Endothelial cell of umbilical vein (primary cell): ENCODE data around the gene TCERG1L. TPM values are rescaled to one million over a fixed set of nuclear protein-coding genes. Genes with fewer than 3 reads are reported as not detected.

Experiments used
- BruUV-seq: library from RNA; stranded (reverse); fragments of 400-500 nt; replicated peaks from 2 replicates; lab custom pipeline; 2021; lab: Mats Ljungman, UMichigan
- CTCF ChIA-PET: fragments of 300-600, 350-600 bp; sonication (Branson Sonifier 250); formaldehyde crosslinking; loops from one replicate; lab custom pipeline; 2021; ENCODE audit warnings: antibody characterized with exemption, inconsistent platforms; lab: Charles Lee
- POLR2A ChIA-PET: fragments of 300-600, 350-600 bp; sonication (Branson Sonifier 250); formaldehyde crosslinking; loops from one replicate; lab custom pipeline; 2021; ENCODE audit warnings: antibody characterized with exemption, inconsistent platforms; lab: Charles Lee
- DNase-seq: peaks from one replicate; pipeline ENCODE4 v3.0.0-alpha.2; 2011; ENCODE audit warnings: low read depth, low spot score
- FAIRE-seq: peaks from 2 replicates; lab custom pipeline; 2011; peaks lifted over from hg19 to GRCh38; lab: Jason Lieb, UNC
- H2AFZ ChIP-seq: 2 replicates; pipeline ENCODE4 v1.6.0; 2012; ENCODE audit warnings: low read depth, low read length, control low read depth, inconsistent platforms
- H3K27ac ChIP-seq: 2 replicates; pipeline ENCODE4 v1.5.1; 2011; ENCODE audit warnings: low read depth, mild to moderate bottlenecking, control low read depth, low read length, moderate library complexity; ENCODE audit not compliant: insufficient read depth
- H3K27me3 ChIP-seq, 2 experiments: 2 replicates each; pipeline versions ENCODE4 v1.6.0 to v1.6.1; 2011; ENCODE audit warnings: low read length in 2 of 2, mixed read lengths in 1 of 2; ENCODE audit not compliant: control insufficient read depth in 2 of 2, insufficient read depth in 2 of 2
- H3K36me3 ChIP-seq, 2 experiments: 2 replicates in 1 of 2; 3 replicates in 1 of 2; pipeline ENCODE4 v1.5.1; 2011; ENCODE audit warnings: low read length in 2 of 2, mild to moderate bottlenecking in 1 of 2, moderate library complexity in 1 of 2; ENCODE audit not compliant: control insufficient read depth in 2 of 2, insufficient read depth in 2 of 2; ENCODE audit errors: extremely low read depth in 1 of 2
- H3K4me1 ChIP-seq: 3 replicates; pipeline ENCODE4 v1.5.1; 2011; ENCODE audit warnings: mild to moderate bottlenecking, low read length; ENCODE audit not compliant: control insufficient read depth, insufficient read depth; ENCODE audit errors: extremely low read depth
- H3K4me2 ChIP-seq: 2 replicates; pipeline ENCODE4 v1.6.1; 2011; ENCODE audit warnings: low read length, control low read depth, mixed read lengths; ENCODE audit not compliant: insufficient read depth
- H3K4me3 ChIP-seq, 3 experiments: fragments of 200-600 bp in 1 of 3; sonication (generic), shearing (Covaris generic) in 1 of 3; replicated peaks in 1 of 3; 2 replicates each; pipeline ENCODE4 v1.5.1; 2011 to 2016; ENCODE audit warnings: control low read depth in 3 of 3, low read length in 3 of 3, mild to moderate bottlenecking in 2 of 3, inconsistent platforms in 1 of 3, low read depth in 1 of 3, moderate library complexity in 1 of 3; ENCODE audit not compliant: insufficient read depth in 1 of 3
- H3K79me2 ChIP-seq: 2 replicates; pipeline ENCODE4 v1.6.0; 2012; ENCODE audit warnings: low read length, inconsistent platforms; ENCODE audit not compliant: control insufficient read depth, insufficient read depth
- H3K9ac ChIP-seq: replicated peaks from 2 replicates; pipeline ENCODE3; 2011; ENCODE audit warnings: low read length, control low read depth; ENCODE audit not compliant: insufficient read depth; ENCODE audit errors: extremely low read depth
- H3K9me1 ChIP-seq: replicated peaks from 3 replicates; pipeline ENCODE4 v1.6.0; 2011; ENCODE audit warnings: mild to moderate bottlenecking, low read length; ENCODE audit not compliant: control insufficient read depth, insufficient read depth; ENCODE audit errors: extremely low read depth
- H3K9me3 ChIP-seq: replicated peaks from 2 replicates; pipeline ENCODE4 v1.5.1; 2012; ENCODE audit warnings: low read length, inconsistent platforms; ENCODE audit not compliant: control insufficient read depth, insufficient read depth
- H4K20me1 ChIP-seq: replicated peaks from 2 replicates; pipeline ENCODE3; 2011; ENCODE audit warnings: mild to moderate bottlenecking, low read length; ENCODE audit not compliant: control insufficient read depth, insufficient read depth; ENCODE audit errors: extremely low read depth
- CTCF ChIP-seq, 2 donors: IDR thresholded peaks; 1 replicate in 1 of 2; 2 replicates in 1 of 2; pipeline ENCODE4 v1.5.1; 2011; ENCODE audit warnings: low read length in 2 of 2, mild to moderate bottlenecking in 2 of 2, moderate library complexity in 2 of 2, control low read depth in 1 of 2, inconsistent platforms in 1 of 2, low read depth in 1 of 2; ENCODE audit not compliant: insufficient read depth in 1 of 2; ENCODE audit errors: extremely low read depth in 1 of 2
- EZH2 ChIP-seq: IDR thresholded peaks from 2 replicates; pipeline ENCODE4 v1.6.1; 2012; ENCODE audit warnings: borderline replicate concordance, low read depth, mild to moderate bottlenecking, moderate library complexity, low read length, inconsistent platforms; ENCODE audit not compliant: severe bottlenecking
- FOS ChIP-seq: IDR thresholded peaks from 2 replicates; pipeline ENCODE4 v1.6.1; 2011; ENCODE audit warnings: mild to moderate bottlenecking, low read length, moderate library complexity, borderline replicate concordance; ENCODE audit not compliant: insufficient read depth
- GATA2 ChIP-seq: IDR thresholded peaks from 2 replicates; pipeline ENCODE4 v1.7.0; 2011; ENCODE audit warnings: low read depth, mild to moderate bottlenecking, moderate library complexity, mixed read lengths, low read length; ENCODE audit not compliant: insufficient read length, insufficient read depth
- JUN ChIP-seq: IDR thresholded peaks from 2 replicates; pipeline ENCODE4 v1.6.1; 2011; ENCODE audit warnings: borderline replicate concordance, low read depth; ENCODE audit not compliant: insufficient read length, insufficient read depth
- MAX ChIP-seq: IDR thresholded peaks from 2 replicates; pipeline ENCODE4 v1.6.1; 2011; ENCODE audit not compliant: insufficient read depth, insufficient read length
- MYC ChIP-seq: IDR thresholded peaks from one replicate; pipeline ENCODE4 v1.6.1; 2011; ENCODE audit warnings: mild to moderate bottlenecking, low read depth, low read length
- POLR2A ChIP-seq: IDR thresholded peaks from 2 replicates; pipeline ENCODE4 v1.6.1; 2012; ENCODE audit warnings: low read depth, mild to moderate bottlenecking, control low read depth, low read length
- POLR2AphosphoS5 ChIP-seq: IDR thresholded peaks from 2 replicates; pipeline ENCODE4 v1.6.1; 2012; ENCODE audit warnings: low read depth, mild to moderate bottlenecking, control low read depth, low read length, moderate library complexity; ENCODE audit not compliant: insufficient read depth
- dilution Hi-C: fragments of 300-500 bp; cut with MboI; formaldehyde crosslinking; loops from one replicate; pipeline ENCODE4 v1.15.0; 2019; ENCODE audit warnings: low sequenced_read_pairs; ENCODE audit not compliant: extremely low pct_ligation_motif_present
- intact Hi-C: fragments of 100-400 bp; cut with micrococcal nuclease; formaldehyde crosslinking; loops from one replicate; pipeline ENCODE4 v1.10.0; 2022
- polyA plus RNA-seq, 4 experiments: library from polyadenylated mRNA; depleted of rRNA in 3 of 4; stranded (reverse) in 3 of 4; unstranded in 1 of 4; fragments of >200 nt; gene quantifications; 2 replicates each; pipeline versions ENCODE4 v1.2.1 to v1.2.3, GENCODE V29; 2011 to 2012; ENCODE audit warnings: missing spikeins in 1 of 4
- total RNA-seq: library from RNA; stranded (reverse); gene quantifications from 2 replicates; pipeline ENCODE4 v1.2.3, GENCODE V29; 2021

Gene TCERG1L
- total and polyA plus RNA-seq, 2 donors (not counting 3 experiments of a cell fraction or from before 2014, with no cell fraction given) = not detected

GRCh38 chr10:131187926-131188325 is 123.6 kb downstream of the TCERG1L start:
- dilution Hi-C loops = no loop called here
- intact Hi-C loops = no loop called here
- no peak overlapping the region for H3K4me3 ChIP-seq
- H3K27ac ChIP-seq = no peak overlapping the region
- no peak overlapping the region for H3K9ac ChIP-seq
- ChIA-PET POLR2A (no interaction called here), CTCF (no interaction called here)
- H3K4me2 ChIP-seq = no peak overlapping the region
- TF ChIP-seq FOS = no peak
- no peak for TF ChIP-seq MYC
- no peak for TF ChIP-seq JUN
- TF ChIP-seq POLR2AphosphoS5 = no peak
- no peak for TF ChIP-seq MAX
- no peak for TF ChIP-seq EZH2
- TF ChIP-seq POLR2A = no peak
- TF ChIP-seq GATA2 = no peak
- TF ChIP-seq CTCF (IDR thresholded peaks at IDR 0.05; ENCODE audit: extremely low read depth in 1 of 2, insufficient read depth in 1 of 2, low read depth in 1 of 2, low read length in 2 of 2) = no peak
- H3K79me2 ChIP-seq = no peaks in the 10 kb centered on the region
- no peaks in the 10 kb centered on the region for H3K27me3 ChIP-seq
- no peaks in the 10 kb centered on the region for H3K4me1 ChIP-seq
- no TSS peak for BruUV-seq
- DNase-seq (no peak), FAIRE-seq (no peak)
- no peak overlapping the region for H2AFZ ChIP-seq
- H3K36me3 ChIP-seq = no peaks in the 10 kb centered on the region
- no peaks in the 10 kb centered on the region for H3K9me1 ChIP-seq
- H4K20me1 ChIP-seq = no peaks in the 10 kb centered on the region
- H3K9me3 ChIP-seq = peaks cover 12% of the 10 kb centered on the region
